Measurements from ENCODE around the gene TLCD1.

GRCh38 chr17:28707339-28707720, 18.7 kb downstream of the TLCD1 start:
- TF ChIP-seq FOXP2 (optimal IDR thresholded peaks at IDR 0.05; ENCODE audit: borderline replicate concordance, extremely low read depth, extremely low read length, insufficient read depth): no peak
- no peak for TF ChIP-seq REST (IDR thresholded peaks at IDR 0.05; ENCODE audit: insufficient read depth in 1 of 2, low read depth in 2 of 2, low read length in 2 of 2)
